HepG2 (cell line): Measurements from ENCODE around the gene WDR27. TPM values are rescaled to one million over a fixed set of nuclear protein-coding genes. Genes with fewer than 3 reads are reported as not detected.

Experiments
- ATAC-seq: fragments of 200-7000 bp; cut with Tn5 transposase; 3 replicates; pipeline ENCODE4 v1.9.1; 2020; ENCODE audit warnings: mild to moderate bottlenecking, moderate library complexity
- BruUV-seq: library from RNA; stranded (reverse); fragments of 400-500 nt; replicated peaks from 2 replicates; lab custom pipeline; 2021; lab: Mats Ljungman, UMichigan
- CTCF ChIA-PET: fragments of 300-600 bp; formaldehyde crosslinking; extraction: SDS; loops from one replicate; lab custom pipeline; 2021; ENCODE audit warnings: low total read pairs, inconsistent platforms, low intra/inter-chr PET ratio; lab: Yijun Ruan, JAX
- POLR2A ChIA-PET: fragments of 350-600 bp; sonication (Branson Sonifier 250); formaldehyde crosslinking; loops from one replicate; lab custom pipeline; 2020; ENCODE audit warnings: antibody characterized with exemption, inconsistent platforms; lab: Yijun Ruan, JAX
- DNase-seq: peaks from one replicate; pipeline ENCODE4 v3.0.0-alpha.2; 2015; ENCODE audit warnings: low spot score
- FAIRE-seq: peaks from 3 replicates; lab custom pipeline; 2011; peaks lifted over from hg19 to GRCh38; lab: Jason Lieb, UNC
- H2AFZ ChIP-seq: one replicate; pipeline ENCODE4 v1.6.1; 2011; ENCODE audit warnings: low read length, inconsistent platforms
- H3K27ac ChIP-seq: fragments of 300-600 bp; 3 replicates; pipeline ENCODE4 v1.8.0; 2011; ENCODE audit warnings: mixed run types, mild to moderate bottlenecking, mixed read lengths, low read length, inconsistent platforms; ENCODE audit not compliant: insufficient read depth; ENCODE audit errors: extremely low read length
- H3K27me3 ChIP-seq, 2 experiments: fragments of 200-600 bp in 1 of 2; 2 replicates in 1 of 2; 3 replicates in 1 of 2; pipeline versions ENCODE4 v1.6.0 to v1.8.0; 2011; ENCODE audit warnings: low read length in 2 of 2, mild to moderate bottlenecking in 2 of 2, moderate library complexity in 2 of 2, inconsistent platforms in 1 of 2; ENCODE audit not compliant: insufficient read depth in 2 of 2, control insufficient read depth in 1 of 2
- H3K36me3 ChIP-seq, 2 experiments: fragments of 200-600 bp in 1 of 2; replicated peaks in 1 of 2; 2 replicates in 1 of 2; 3 replicates in 1 of 2; pipeline versions ENCODE4 v1.5.1 to v1.8.0; 2011; ENCODE audit warnings: low read length in 2 of 2, inconsistent platforms in 1 of 2; ENCODE audit not compliant: insufficient read depth in 2 of 2, control insufficient read depth in 1 of 2
- H3K4me1 ChIP-seq: 2 replicates; pipeline ENCODE4 v1.5.1; 2012; ENCODE audit warnings: low read length, inconsistent platforms; ENCODE audit not compliant: insufficient read depth
- H3K4me2 ChIP-seq: 2 replicates; pipeline ENCODE4 v1.6.0; 2011; ENCODE audit warnings: low read depth, low read length, inconsistent platforms
- H3K4me3 ChIP-seq, 3 experiments: fragments of 200-600 bp in 1 of 3; sonication (generic), shearing (Covaris generic) in 1 of 3; replicated peaks in 1 of 3; 2 replicates each; pipeline ENCODE4 v1.5.1; 2011 to 2016; ENCODE audit warnings: low read length in 3 of 3, inconsistent platforms in 2 of 3, low read depth in 2 of 3, mild to moderate bottlenecking in 2 of 3, control low read depth in 1 of 3, mixed read lengths in 1 of 3; ENCODE audit not compliant: insufficient read depth in 1 of 3
- H3K79me2 ChIP-seq: one replicate; pipeline ENCODE4 v1.6.1; 2011; ENCODE audit warnings: low read length, inconsistent platforms; ENCODE audit not compliant: insufficient read depth
- H3K9ac ChIP-seq: 2 replicates; pipeline ENCODE4 v1.6.0; 2011; ENCODE audit warnings: mild to moderate bottlenecking, low read depth, low read length, inconsistent platforms; ENCODE audit not compliant: insufficient read depth
- H3K9me3 ChIP-seq: 2 replicates; pipeline ENCODE4 v1.5.1; 2012; ENCODE audit warnings: mild to moderate bottlenecking, low read length
- H4K20me1 ChIP-seq: 2 replicates; pipeline ENCODE4 v1.6.0; 2011; ENCODE audit warnings: inconsistent platforms, mild to moderate bottlenecking, low read length, moderate library complexity; ENCODE audit not compliant: insufficient read depth
- AKAP8 ChIP-seq: sonication (generic); formaldehyde crosslinking; IDR thresholded peaks from 2 replicates; pipeline ENCODE4 v1.5.1; 2020; ENCODE audit warnings: mild to moderate bottlenecking, missing genetic modification reagents
- CREB3 ChIP-seq: sonication (generic); formaldehyde crosslinking; IDR thresholded peaks from 2 replicates; pipeline ENCODE4 v1.5.0; 2020; ENCODE audit warnings: missing genetic modification reagents
- ETS1 ChIP-seq: sonication (generic); formaldehyde crosslinking; IDR thresholded peaks from 2 replicates; pipeline ENCODE4 v1.4.0; 2020; ENCODE audit warnings: missing genetic modification reagents
- FOXO4 ChIP-seq: sonication (generic); formaldehyde crosslinking; conservative IDR thresholded peaks from 2 replicates; pipeline ENCODE4 v1.8.1; 2023; ENCODE audit warnings: missing genetic modification reagents
- HNRNPL ChIP-seq: fragments of 200-400 bp; formaldehyde crosslinking; IDR thresholded peaks from 2 replicates; pipeline ENCODE4 v1.6.1; 2017; ENCODE audit warnings: mild to moderate bottlenecking, low read depth, low read length
- KLF16 ChIP-seq, 2 experiments: sonication (generic) in 1 of 2; formaldehyde crosslinking in 1 of 2; IDR thresholded peaks; 2 replicates each; pipeline versions ENCODE4 v1.6.1 to v1.8.0; 2016 to 2023; ENCODE audit warnings: missing genetic modification reagents in 2 of 2, missing compliant biosample characterization in 1 of 2
- MAFF ChIP-seq: IDR thresholded peaks from 2 replicates; pipeline ENCODE4 v1.6.1; 2011; ENCODE audit warnings: low read depth, low read length, improper control_type of control experiment
- MIXL1 ChIP-seq: IDR thresholded peaks from 2 replicates; pipeline ENCODE4 v1.6.1; 2016
- NFYB ChIP-seq: sonication (generic); formaldehyde crosslinking; IDR thresholded peaks from 2 replicates; pipeline ENCODE4 v1.4.0; 2020; ENCODE audit warnings: missing genetic modification reagents
- NR2F6 ChIP-seq, 2 experiments: IDR thresholded peaks; 2 replicates each; pipeline ENCODE4 v1.6.1; 2016; ENCODE audit warnings: antibody characterized with exemption in 1 of 2, mild to moderate bottlenecking in 1 of 2
- TAF1 ChIP-seq: sonication (generic); formaldehyde crosslinking; IDR thresholded peaks from 2 replicates; pipeline ENCODE4 v1.4.0; 2020; ENCODE audit warnings: missing genetic modification reagents
- ZBTB10 ChIP-seq: sonication (generic); formaldehyde crosslinking; IDR thresholded peaks from 2 replicates; pipeline ENCODE4 v1.4.0; 2020; ENCODE audit warnings: missing genetic modification reagents, borderline replicate concordance
- ZNF317 ChIP-seq: sonication (generic); formaldehyde crosslinking; IDR thresholded peaks from 2 replicates; pipeline ENCODE4 v1.5.0; 2020; ENCODE audit warnings: mild to moderate bottlenecking, missing genetic modification reagents
- ZNF326 ChIP-seq: sonication (generic); formaldehyde crosslinking; IDR thresholded peaks from 2 replicates; pipeline ENCODE4 v1.4.0; 2020; ENCODE audit warnings: missing genetic modification reagents, borderline replicate concordance
- ZNF598 ChIP-seq: sonication (generic); formaldehyde crosslinking; IDR thresholded peaks from 2 replicates; pipeline ENCODE4 v1.5.1; 2020; ENCODE audit warnings: mild to moderate bottlenecking, missing genetic modification reagents, borderline replicate concordance
- ZNF781 ChIP-seq: sonication (generic); formaldehyde crosslinking; IDR thresholded peaks from 2 replicates; pipeline ENCODE4 v1.5.1; 2020; ENCODE audit warnings: borderline replicate concordance, mild to moderate bottlenecking, missing genetic modification reagents; ENCODE audit errors: not compliant biosample characterization
- WGBS: methylation state at CpG from one replicate; pipeline ENCODE4 v1.1.6; 2017; ENCODE audit warnings: low lambda C conversion rate; 5-methylcytosine and 5-hydroxymethylcytosine counted together
- in situ Hi-C: cut with HindIII; loops from 2 replicates; pipeline ENCODE4 v1.10.0; 2017; ENCODE audit warnings: low pct_unique_long_range_greater_than_20kb; ENCODE audit not compliant: extremely low pct_ligation_motif_present
- intact Hi-C: fragments of 100-400 bp; cut with micrococcal nuclease; formaldehyde crosslinking; loops from one replicate; pipeline ENCODE4 v1.10.0; 2022; ENCODE audit not compliant: unreplicated experiment
- polyA plus RNA-seq, 8 experiments: library from polyadenylated mRNA; depleted of rRNA in 3 of 8; stranded (reverse) in 7 of 8; unstranded in 1 of 8; fragments of >200 nt; fragmentation: Illumina TruSeq in 4 of 8; extraction: Trizol in 4 of 8; gene quantifications; 2 replicates each; pipeline versions ENCODE4 v1.2.1 to v1.2.3, GENCODE V29; 2011 to 2016; ENCODE audit warnings: low read depth in 4 of 8, missing spikeins in 1 of 8, mixed read lengths in 1 of 8; ENCODE audit not compliant: insufficient read depth in 1 of 8
- total RNA-seq, 5 experiments: library from RNA; depleted of rRNA; stranded (reverse); fragments of >200 nt; fragmentation: Illumina TruSeq; extraction: Trizol; gene quantifications; 2 replicates each; pipeline ENCODE4 v1.2.3, GENCODE V29; 2016; ENCODE audit warnings: low read depth in 1 of 5

The WDR27 gene
- total and polyA plus RNA-seq, 2 of the 13 experiments (the other 11 are each of a cell fraction or from before 2014, with no cell fraction given), result 34.1 to 80.3 TPM

GRCh38 chr6:169457762-169458161 is 244.1 kb downstream of the WDR27 start:
- Histone ChIP-seq H3K9me3 (no peaks in the 10 kb centered on the region), H3K4me1 (peaks cover 8% of the 10 kb centered on the region), H3K79me2 (no peaks in the 10 kb centered on the region), H3K4me2 (no peak overlapping the region), H2AFZ (no peak overlapping the region), H3K36me3 (no peaks in the 10 kb centered on the region), H3K4me3 (no peak overlapping the region), H3K27me3 (no peaks in the 10 kb centered on the region), H3K27ac (no peak overlapping the region), H4K20me1 (no peaks in the 10 kb centered on the region), H3K9ac (no peak overlapping the region)
- DNase-seq (no peak), FAIRE-seq (no peak), ATAC-seq (no peak)
- POLR2A ChIA-PET, result no interaction called here
- 92% methylated on average over 5 of the region's 5 CpGs for WGBS
- CTCF ChIA-PET, result no interaction called here
- intact Hi-C loops, result no loop called here
- in situ Hi-C loops, result no loop called here
- no TSS peak for BruUV-seq
- TF ChIP-seq ZBTB10 (CRISPR knock-in tag) (no peak), NFYB (no peak), CREB3 (no peak), FOXO4 (CRISPR knock-in tag) (no peak), MAFF (no peak), MIXL1 (no peak), KLF16 (CRISPR knock-in tag; IDR thresholded peaks at IDR 0.05) (no peak), HNRNPL (no peak), ZNF598 (no peak), ZNF317 (CRISPR knock-in tag) (no peak), ZNF781 (CRISPR knock-in tag) (no peak), ZNF326 (CRISPR knock-in tag) (no peak), NR2F6 (IDR thresholded peaks at IDR 0.05) (no peak), NR2F6 (CRISPR knock-in tag; IDR thresholded peaks at IDR 0.05) (no peak), TAF1 (CRISPR knock-in tag) (no peak), ETS1 (no peak), AKAP8 (CRISPR knock-in tag) (no peak)
